ENCODE results near the gene M6PR.

DNA sequence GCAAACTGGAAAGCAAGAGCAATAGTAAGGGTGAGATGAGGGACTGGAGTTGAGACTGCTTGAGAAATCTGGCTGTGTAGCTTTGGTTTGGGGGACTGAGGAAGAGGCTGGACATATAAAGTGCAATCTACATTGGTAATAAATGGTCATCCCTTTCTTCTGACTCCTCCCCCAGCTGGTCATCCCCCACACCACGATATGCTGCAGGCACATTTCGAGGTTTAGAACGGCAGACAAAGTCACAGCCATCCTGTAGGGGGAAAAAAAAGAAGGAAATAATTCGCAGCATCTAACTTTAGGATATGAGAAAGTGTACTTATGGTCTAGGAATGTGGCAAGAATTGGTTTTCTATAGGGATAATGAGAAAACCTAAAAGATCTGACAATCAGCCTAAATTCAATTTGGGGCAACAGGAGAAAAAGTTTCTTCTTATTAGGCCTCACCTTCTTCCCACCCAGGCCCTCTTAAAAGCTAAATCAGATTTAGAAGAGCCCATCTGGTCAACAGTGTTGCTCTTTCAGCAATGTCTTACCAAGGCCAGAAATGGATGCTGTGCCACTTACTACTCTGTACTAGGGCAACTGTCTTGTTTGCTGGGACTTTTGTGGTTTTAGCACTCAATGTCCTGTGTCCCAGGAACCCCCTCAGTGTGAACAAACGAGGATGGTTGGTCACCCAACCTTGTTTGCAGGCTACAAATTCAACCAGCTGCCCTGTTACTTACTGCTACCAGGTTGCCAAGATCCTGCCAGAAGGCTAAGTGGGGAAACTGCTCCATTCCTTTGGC, 7.6 kb downstream of the M6PR start:
- TF ChIP-seq RAD21 (conservative IDR thresholded peaks at IDR 0.05) = no peak
- TF ChIP-seq, protein P1, sequence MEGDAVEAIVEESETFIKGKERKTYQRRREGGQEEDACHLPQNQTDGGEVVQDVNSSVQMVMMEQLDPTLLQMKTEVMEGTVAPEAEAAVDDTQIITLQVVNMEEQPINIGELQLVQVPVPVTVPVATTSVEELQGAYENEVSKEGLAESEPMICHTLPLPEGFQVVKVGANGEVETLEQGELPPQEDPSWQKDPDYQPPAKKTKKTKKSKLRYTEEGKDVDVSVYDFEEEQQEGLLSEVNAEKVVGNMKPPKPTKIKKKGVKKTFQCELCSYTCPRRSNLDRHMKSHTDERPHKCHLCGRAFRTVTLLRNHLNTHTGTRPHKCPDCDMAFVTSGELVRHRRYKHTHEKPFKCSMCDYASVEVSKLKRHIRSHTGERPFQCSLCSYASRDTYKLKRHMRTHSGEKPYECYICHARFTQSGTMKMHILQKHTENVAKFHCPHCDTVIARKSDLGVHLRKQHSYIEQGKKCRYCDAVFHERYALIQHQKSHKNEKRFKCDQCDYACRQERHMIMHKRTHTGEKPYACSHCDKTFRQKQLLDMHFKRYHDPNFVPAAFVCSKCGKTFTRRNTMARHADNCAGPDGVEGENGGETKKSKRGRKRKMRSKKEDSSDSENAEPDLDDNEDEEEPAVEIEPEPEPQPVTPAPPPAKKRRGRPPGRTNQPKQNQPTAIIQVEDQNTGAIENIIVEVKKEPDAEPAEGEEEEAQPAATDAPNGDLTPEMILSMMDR (IDR thresholded peaks at IDR 0.05; ENCODE audit: poor library complexity, severe bottlenecking) = no peak
- no peak for TF ChIP-seq EZH2 (IDR thresholded peaks at IDR 0.05; ENCODE audit: borderline replicate concordance, insufficient read depth, low read length, poor library complexity, severe bottlenecking)
- no peak for TF ChIP-seq TAF1 (IDR thresholded peaks at IDR 0.05; ENCODE audit: low read depth)
- no peak for TF ChIP-seq SMC3 (conservative IDR thresholded peaks at IDR 0.05; ENCODE audit: poor library complexity)
- TF ChIP-seq EP300 (conservative IDR thresholded peaks at IDR 0.05; ENCODE audit: poor library complexity, severe bottlenecking) = no peak
- TF ChIP-seq POLR2AphosphoS5 (IDR thresholded peaks at IDR 0.05) = no peak
- no peak for TF ChIP-seq MXI1 (conservative IDR thresholded peaks at IDR 0.05; ENCODE audit: poor library complexity, severe bottlenecking)
